Suppressor macrophage (primary cell): ENCODE results near the gene RAD51B.

Experiments used
- DNase-seq, 4 experiments: peaks; one replicate each; pipeline ENCODE4 v3.0.0-alpha.2; 2020 to 2022

Gene RAD51B

GRCh38 chr14:68561531-68562007 lies 742.0 kb downstream of the RAD51B start:
- peak in 3 of 4 experiments; percentile 48 to 61 (median 53) for DNase-seq

DNA sequence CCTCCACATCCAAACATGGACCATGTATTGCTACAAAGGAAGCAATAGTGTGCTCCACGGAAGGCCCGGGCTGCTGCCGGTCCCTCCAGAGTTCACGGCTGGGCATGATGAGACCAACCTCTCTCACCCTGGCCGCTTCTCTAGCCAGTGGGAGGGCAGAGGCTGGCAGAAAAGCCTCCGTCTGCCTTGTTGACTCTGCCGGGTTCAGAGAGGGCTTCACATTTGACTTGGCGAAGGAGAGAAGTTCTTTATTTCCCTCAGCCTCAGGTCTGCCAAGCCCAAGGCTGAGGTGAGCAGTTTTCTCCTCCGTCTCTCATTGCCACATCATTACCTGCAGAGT lies 743.3 kb downstream of the RAD51B start:
- no peak for DNase-seq

- DNase-seq = no peak
Observed at GRCh38 chr14:68563251-68564131, 743.9 kb downstream of the RAD51B start.

DNA sequence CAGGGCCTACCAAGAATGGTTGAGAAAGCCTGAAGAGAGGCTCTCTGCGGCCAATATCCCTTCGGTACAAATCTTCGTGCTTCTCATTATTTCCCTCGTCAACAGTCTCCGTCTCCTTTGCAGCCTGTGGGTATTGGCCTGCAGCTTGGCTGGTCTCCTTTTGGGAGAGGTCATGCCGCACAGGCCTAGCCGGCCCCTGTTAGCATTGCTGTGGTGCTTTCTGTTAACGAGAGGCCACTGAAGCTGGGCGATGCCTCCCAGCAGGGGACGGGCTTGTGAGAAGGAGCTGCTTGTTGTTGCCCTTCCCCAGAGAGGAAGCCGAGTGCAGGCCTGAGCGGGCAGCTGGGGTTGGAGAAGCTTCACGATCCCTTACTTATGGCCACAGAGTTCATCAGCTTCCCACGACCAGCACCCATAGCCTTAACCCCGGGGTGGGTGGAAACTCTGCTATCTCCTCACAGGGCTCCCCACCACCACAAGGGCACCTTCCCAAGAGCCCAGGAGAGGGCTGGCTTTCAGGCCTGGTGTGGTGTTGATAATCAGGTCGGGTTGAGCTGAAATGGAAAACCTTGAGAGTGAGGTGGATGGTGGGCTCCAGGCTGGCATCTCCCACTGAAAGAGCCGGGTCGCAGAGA lies 744.7 kb downstream of the RAD51B start:
- DNase-seq = no peak

DNA sequence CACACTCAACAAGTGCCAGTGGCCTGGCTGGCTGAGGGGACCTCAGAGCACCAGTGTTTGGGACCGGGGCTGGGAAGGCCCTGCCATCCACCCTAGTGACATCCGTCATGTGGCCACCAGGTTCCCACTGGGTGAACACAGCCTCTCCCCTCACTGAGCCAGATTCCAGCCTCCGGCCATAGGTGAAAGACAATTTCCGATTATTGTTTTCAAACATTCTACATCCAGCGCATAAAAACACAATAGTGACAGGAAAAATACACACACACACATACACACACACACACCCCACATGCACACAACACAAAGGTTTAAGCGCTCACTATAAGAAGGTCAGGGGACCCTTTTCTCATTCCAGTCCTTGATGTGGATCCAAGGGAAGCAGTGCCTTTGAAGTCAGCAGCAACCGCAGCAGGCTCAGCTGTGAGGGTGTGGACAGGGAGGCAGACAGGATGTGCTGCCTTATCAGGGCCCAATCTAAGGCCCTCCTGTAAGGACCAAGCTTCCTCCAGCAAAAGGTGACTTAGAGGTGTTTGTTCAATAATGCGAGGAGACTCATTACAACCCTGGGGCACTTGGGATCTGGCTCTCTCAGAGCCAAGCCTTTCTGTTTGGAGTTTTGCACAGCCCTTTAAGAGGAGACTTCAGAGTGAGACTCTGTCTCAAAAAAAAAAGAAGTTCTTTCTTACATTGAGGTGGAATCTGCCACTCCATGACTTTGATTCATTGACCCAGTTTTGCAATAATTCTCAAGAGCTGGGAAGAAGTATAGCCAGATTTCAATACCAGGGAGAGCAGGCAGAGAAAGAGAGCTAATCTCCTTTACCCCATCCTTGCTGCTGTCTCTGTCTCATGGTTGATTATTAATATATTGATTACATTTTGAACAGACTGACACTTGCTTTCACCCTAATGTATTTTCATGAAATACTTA lies 745.5 kb downstream of the RAD51B start:
- DNase-seq = peak in 2 of 4 experiments; percentile 47 to 51

DNA sequence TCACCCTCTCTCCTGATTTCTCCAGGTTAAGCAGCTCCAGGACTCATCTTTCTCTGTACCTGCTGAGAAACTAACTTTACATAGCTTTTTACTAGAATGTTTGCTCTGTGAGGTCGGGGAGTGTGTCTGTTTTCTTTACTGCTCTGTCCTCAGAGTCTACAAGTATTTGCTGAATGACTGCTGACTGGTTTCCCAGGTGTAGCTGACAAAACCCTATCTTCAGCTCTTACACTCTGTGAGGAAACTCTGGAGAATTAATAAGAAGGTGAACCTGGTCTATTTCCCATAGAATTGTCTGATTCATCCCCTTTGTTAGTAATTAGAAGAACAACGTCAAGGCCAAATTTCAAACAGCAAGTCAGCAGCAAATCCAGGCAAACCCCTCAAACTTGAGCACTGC lies 746.5 kb downstream of the RAD51B start:
- no peak for DNase-seq

- peak; percentile 50 to 83 (median 71) for DNase-seq
Observed at GRCh38 chr14:68568907-68569897, 749.6 kb downstream of the RAD51B start.

DNA sequence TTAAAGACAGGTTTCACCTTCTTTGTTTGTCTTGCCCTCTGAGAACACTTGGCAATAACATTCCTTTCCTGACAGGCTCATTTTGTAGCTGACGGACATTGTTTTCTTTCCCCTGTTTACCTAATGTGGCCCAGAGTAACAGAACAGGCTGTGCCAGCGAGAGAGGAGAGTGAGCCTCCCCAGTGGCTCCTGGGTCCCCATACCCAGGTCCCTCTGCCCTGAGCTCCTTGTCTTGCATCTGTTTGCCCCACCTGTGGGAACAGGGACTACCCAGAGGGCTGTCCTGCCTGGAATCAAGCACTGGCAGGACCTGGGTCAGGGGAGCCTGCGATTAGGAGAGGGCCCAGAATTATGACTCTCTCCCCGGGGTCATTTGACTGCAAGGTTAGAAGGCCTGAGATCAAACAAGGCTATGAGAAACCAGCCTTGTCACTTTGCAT lies 750.4 kb downstream of the RAD51B start:
- no peak for DNase-seq

DNA sequence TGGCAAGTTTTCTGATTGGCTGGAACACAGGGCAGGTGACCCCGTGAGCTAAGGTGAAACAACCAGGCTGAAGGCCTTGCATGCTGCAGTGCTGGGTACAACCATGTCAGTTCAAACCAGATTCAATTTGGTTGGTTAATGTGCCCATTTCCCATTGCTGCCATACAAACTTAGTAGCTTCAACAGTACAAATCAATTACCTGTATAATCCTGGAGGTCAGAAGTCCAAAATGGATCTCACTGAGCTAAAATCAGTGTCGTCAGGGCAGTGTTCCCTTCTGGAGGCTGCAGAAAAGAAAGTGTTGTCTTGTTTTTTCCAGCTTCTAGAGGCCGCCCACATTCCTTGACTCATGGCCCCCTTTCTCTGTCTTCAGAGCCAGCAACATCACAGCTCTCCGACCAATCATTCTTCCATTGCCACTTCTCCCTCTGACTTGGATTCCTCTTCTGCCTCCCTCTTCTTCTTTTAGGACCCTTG lies 751.6 kb downstream of the RAD51B start:
- peak in 2 of 4 experiments; percentile 34 to 41 for DNase-seq

GRCh38 chr14:68571928-68572525 lies 752.4 kb downstream of the RAD51B start:
- no peak for DNase-seq

- DNase-seq = no peak
Observed at GRCh38 chr14:68573126-68573525, 753.5 kb downstream of the RAD51B start.

GRCh38 chr14:68573722-68574121 lies 754.1 kb downstream of the RAD51B start:
- peak; percentile 49 to 67 (median 57) for DNase-seq

GRCh38 chr14:68574461-68574860 lies 754.9 kb downstream of the RAD51B start:
- no peak for DNase-seq

DNA sequence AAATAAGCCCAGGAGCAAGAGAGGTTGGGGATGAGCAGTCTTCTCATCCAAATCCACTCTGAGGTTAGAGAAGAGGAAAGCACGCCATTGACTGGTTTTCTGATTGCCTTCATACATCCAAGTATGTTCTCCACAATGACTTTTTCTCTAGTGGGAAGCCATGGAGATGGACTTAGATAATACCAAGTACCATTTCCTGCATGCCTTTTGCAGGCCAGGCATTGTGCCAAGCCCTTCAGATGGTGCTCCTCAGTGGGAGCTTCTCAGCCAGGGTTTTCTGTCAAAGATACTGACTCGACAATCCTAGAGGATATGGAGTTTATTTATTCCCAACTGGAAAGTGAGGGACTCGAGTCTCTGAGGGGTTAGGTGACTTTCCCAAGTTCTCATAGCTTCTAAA lies 755.3 kb downstream of the RAD51B start:
- DNase-seq = no peak

DNA sequence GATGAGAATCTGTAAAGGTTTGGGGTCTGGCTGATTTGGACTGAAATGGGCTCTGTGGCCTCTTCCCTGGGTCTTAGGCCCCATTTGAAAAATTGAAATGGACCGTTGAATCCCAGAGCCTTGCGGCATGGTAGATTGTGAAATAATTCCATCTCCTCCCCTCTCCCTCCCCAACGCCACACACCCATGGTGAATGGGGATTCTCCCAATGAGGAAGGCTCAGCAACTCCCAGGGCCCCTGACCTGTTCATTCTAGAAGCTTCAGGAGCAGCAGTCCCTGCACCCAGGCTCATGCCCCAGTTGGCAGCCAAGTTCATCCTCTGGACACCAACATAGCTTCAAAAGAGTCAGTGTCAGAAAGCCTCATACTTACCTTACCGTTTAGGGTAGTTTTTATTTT lies 755.8 kb downstream of the RAD51B start:
- no peak for DNase-seq

GRCh38 chr14:68576031-68576430 lies 756.5 kb downstream of the RAD51B start:
- DNase-seq = peak; percentile 35 to 64 (median 44)

DNA sequence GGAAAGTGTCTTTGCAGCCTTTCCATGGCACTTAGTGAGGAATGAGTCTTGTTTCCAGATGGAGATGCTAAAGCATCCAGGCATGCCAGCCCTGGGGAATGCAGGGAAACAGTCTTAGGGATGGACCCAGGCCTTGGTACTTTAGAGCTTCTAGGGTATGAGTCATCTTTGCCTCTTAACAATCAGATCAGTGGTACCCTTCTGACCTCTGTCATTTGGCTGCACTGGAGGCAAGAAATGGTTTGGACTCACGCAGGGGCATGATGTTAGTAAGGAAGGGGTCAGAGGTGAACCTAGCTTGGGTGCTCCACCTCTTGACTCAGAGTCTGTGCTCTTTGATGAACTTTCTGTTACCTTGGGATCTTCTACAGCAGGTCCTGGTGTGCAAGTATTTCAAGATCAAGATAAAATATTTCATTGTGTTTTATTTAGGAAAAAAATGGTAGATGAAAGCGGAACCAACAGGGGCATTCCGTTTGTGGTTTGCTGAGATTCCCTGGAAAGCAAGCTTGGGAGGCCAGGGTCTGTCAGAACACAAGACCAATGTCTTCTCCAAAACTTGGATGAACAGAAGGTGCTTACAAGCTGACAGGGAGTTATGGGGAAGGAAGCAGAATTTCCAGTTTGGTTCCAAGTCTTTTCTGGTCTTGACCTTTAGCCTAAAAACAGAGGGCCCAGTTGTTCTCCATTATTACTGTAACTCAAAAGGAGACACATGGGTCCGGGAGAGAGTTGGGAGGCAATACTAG lies 757.1 kb downstream of the RAD51B start:
- peak in 2 of 4 experiments; percentile 31 to 38 for DNase-seq

- peak; percentile 89 to 97 (median 94) for DNase-seq
Observed at GRCh38 chr14:68577802-68578541, 758.4 kb downstream of the RAD51B start.

DNA sequence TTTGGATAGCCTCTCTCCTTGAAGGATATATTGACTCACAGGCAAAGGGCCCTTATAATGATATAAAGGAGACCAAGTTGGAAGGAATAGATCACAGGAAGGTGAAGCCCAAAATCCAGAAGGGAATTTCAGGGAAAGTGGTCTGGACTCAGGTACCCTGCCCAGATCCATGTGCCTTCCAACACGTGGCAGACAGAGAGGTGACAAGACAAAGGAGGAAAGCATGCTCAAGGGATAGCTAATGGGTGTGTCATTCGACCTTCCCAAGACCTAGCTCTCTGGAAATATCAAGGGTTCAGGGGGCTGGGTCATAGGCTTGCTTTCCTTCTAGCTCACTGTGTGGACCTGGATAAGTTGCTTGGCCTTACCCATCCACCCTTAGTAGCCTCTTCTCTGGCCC lies 759.0 kb downstream of the RAD51B start:
- DNase-seq = no peak
